H1 (cell line): Measurements from ENCODE around the gene NKTR. TPM values are rescaled to one million over a fixed set of nuclear protein-coding genes. Genes with fewer than 3 reads are reported as not detected.

ENCODE experiments used
- CTCF ChIA-PET: fragments of 300-600 bp; sonication (Branson Sonifier 250); formaldehyde crosslinking; loops from one replicate; lab custom pipeline; 2021; ENCODE audit not compliant: partially characterized antibody; lab: Charles Lee
- POLR2A ChIA-PET: fragments of 300-600 bp; sonication (Branson Sonifier 250); formaldehyde crosslinking; loops from one replicate; lab custom pipeline; 2021; ENCODE audit warnings: inconsistent platforms; ENCODE audit not compliant: partially characterized antibody; lab: Charles Lee
- DNase-seq, 2 experiments: peaks; one replicate each; pipeline versions ENCODE4 v3.0.0 to v3.0.0-alpha.2; 2010 to 2022; ENCODE audit warnings: low spot score in 2 of 2, low read depth in 1 of 2, mixed read lengths in 1 of 2
- FAIRE-seq: peaks from 2 replicates; lab custom pipeline; 2011; peaks lifted over from hg19 to GRCh38; lab: Jason Lieb, UNC
- H2AFZ ChIP-seq: 2 replicates; pipeline ENCODE4 v1.8.1; 2012; ENCODE audit warnings: low read length, inconsistent platforms
- H2AK5ac ChIP-seq: 2 replicates; pipeline ENCODE4 v1.6.1; 2013; ENCODE audit warnings: low read depth, low read length
- H2BK120ac ChIP-seq: replicated peaks from 2 replicates; pipeline ENCODE3; 2013; ENCODE audit warnings: low read depth, low read length, inconsistent platforms
- H2BK12ac ChIP-seq: 2 replicates; pipeline ENCODE4 v1.6.1; 2013; ENCODE audit warnings: low read depth, low read length
- H2BK15ac ChIP-seq: 2 replicates; pipeline ENCODE4 v1.6.1; 2013; ENCODE audit warnings: low read length
- H2BK20ac ChIP-seq: 2 replicates; pipeline ENCODE4 v1.6.1; 2013; ENCODE audit warnings: low read length
- H2BK5ac ChIP-seq: 2 replicates; pipeline ENCODE4 v1.6.1; 2013; ENCODE audit warnings: low read depth, low read length
- H3K14ac ChIP-seq: 2 replicates; pipeline ENCODE4 v1.6.1; 2013; ENCODE audit warnings: inconsistent platforms; ENCODE audit not compliant: insufficient read length
- H3K18ac ChIP-seq: 2 replicates; pipeline ENCODE4 v1.6.1; 2013; ENCODE audit warnings: low read length; ENCODE audit errors: extremely low read depth
- H3K23ac ChIP-seq: 2 replicates; pipeline ENCODE4 v1.6.1; 2013; ENCODE audit warnings: inconsistent platforms; ENCODE audit not compliant: insufficient read length
- H3K23me2 ChIP-seq: 2 replicates; pipeline ENCODE4 v1.6.1; 2013; ENCODE audit warnings: low read depth, low read length
- H3K27ac ChIP-seq: 2 replicates; pipeline ENCODE4 v1.6.1; 2011; ENCODE audit warnings: low read depth, low read length, inconsistent platforms
- H3K27me3 ChIP-seq, 4 experiments: replicated peaks in 1 of 4; 1 replicate in 1 of 4; 2 replicates in 3 of 4; pipeline versions ENCODE4 v1.6.1 to v1.8.1; 2011 to 2013; ENCODE audit warnings: low read length in 3 of 4, mild to moderate bottlenecking in 3 of 4, inconsistent platforms in 2 of 4, mixed read lengths in 2 of 4, moderate library complexity in 1 of 4; ENCODE audit not compliant: control insufficient read depth in 3 of 4, insufficient read depth in 3 of 4; ENCODE audit errors: extremely low read depth in 1 of 4
- H3K36me3 ChIP-seq, 4 experiments: 2 replicates each; pipeline versions ENCODE4 v1.6.1 to v1.8.1; 2011 to 2013; ENCODE audit warnings: mild to moderate bottlenecking in 4 of 4, low read length in 3 of 4, moderate library complexity in 2 of 4, control low read depth in 1 of 4, inconsistent platforms in 1 of 4; ENCODE audit not compliant: insufficient read depth in 4 of 4, control insufficient read depth in 2 of 4
- H3K4ac ChIP-seq: replicated peaks from 2 replicates; pipeline ENCODE3; 2013; ENCODE audit warnings: low read length, low read depth, mixed read lengths, inconsistent platforms; ENCODE audit not compliant: insufficient read length
- H3K4me1 ChIP-seq, 4 experiments: replicated peaks in 1 of 4; 1 replicate in 1 of 4; 2 replicates in 3 of 4; pipeline versions ENCODE4 v1.6.1 to v1.8.1; 2011 to 2013; ENCODE audit warnings: low read length in 3 of 4, inconsistent platforms in 2 of 4, mixed read lengths in 1 of 4; ENCODE audit not compliant: insufficient read depth in 4 of 4, control insufficient read depth in 3 of 4
- H3K4me2 ChIP-seq, 2 experiments: 2 replicates each; pipeline versions ENCODE4 v1.6.1 to v1.8.1; 2011 to 2013; ENCODE audit warnings: low read depth in 2 of 2, low read length in 2 of 2, control low read depth in 1 of 2, inconsistent platforms in 1 of 2, mild to moderate bottlenecking in 1 of 2; ENCODE audit not compliant: insufficient read depth in 1 of 2
- H3K4me3 ChIP-seq, 4 experiments: fragments of 200-600, 300-600 bp in 1 of 4; sonication (generic), shearing (Covaris generic), sonication (Bioruptor Twin) in 1 of 4; 2 replicates each; pipeline versions ENCODE4 v1.5.1 to v1.8.1; 2011 to 2016; ENCODE audit warnings: low read length in 4 of 4, low read depth in 3 of 4, control low read depth in 2 of 4, inconsistent platforms in 2 of 4, mild to moderate bottlenecking in 2 of 4, mixed read lengths in 1 of 4, moderate library complexity in 1 of 4; ENCODE audit not compliant: insufficient read depth in 2 of 4; ENCODE audit errors: extremely low read depth in 1 of 4
- H3K56ac ChIP-seq: replicated peaks from 2 replicates; pipeline ENCODE3; 2013; ENCODE audit warnings: low read depth, mild to moderate bottlenecking, mixed read lengths, low read length, inconsistent platforms; ENCODE audit not compliant: insufficient read length
- H3K79me1 ChIP-seq: 2 replicates; pipeline ENCODE4 v1.6.1; 2013; ENCODE audit warnings: low read depth, low read length, control low read depth
- H3K79me2 ChIP-seq, 2 experiments: 2 replicates each; pipeline versions ENCODE4 v1.6.1 to v1.8.1; 2012 to 2013; ENCODE audit warnings: low read length in 2 of 2, mild to moderate bottlenecking in 2 of 2, inconsistent platforms in 1 of 2; ENCODE audit not compliant: insufficient read depth in 2 of 2, control insufficient read depth in 1 of 2
- H3K9ac ChIP-seq, 4 experiments: replicated peaks in 1 of 4; 1 replicate in 1 of 4; 2 replicates in 3 of 4; pipeline versions ENCODE4 v1.6.1 to v1.8.1; 2011 to 2013; ENCODE audit warnings: low read depth in 3 of 4, low read length in 3 of 4, control low read depth in 2 of 4, mild to moderate bottlenecking in 2 of 4, moderate library complexity in 2 of 4, inconsistent platforms in 1 of 4; ENCODE audit errors: extremely low read depth in 1 of 4
- H3K9me3 ChIP-seq, 2 experiments: 2 replicates each; pipeline versions ENCODE4 v1.6.1 to v1.8.1; 2012 to 2013; ENCODE audit warnings: mild to moderate bottlenecking in 2 of 2, moderate library complexity in 2 of 2, control low read depth in 1 of 2, inconsistent platforms in 1 of 2, low read depth in 1 of 2, low read length in 1 of 2, mixed read lengths in 1 of 2; ENCODE audit not compliant: insufficient read depth in 2 of 2
- H4K20me1 ChIP-seq, 2 experiments: replicated peaks in 1 of 2; 2 replicates each; pipeline versions ENCODE3 to v1.8.1; 2011 to 2013; ENCODE audit warnings: inconsistent platforms in 2 of 2, low read length in 2 of 2, mild to moderate bottlenecking in 1 of 2; ENCODE audit not compliant: insufficient read depth in 2 of 2, control insufficient read depth in 1 of 2
- H4K5ac ChIP-seq: 2 replicates; pipeline ENCODE4 v1.6.1; 2013; ENCODE audit warnings: low read length, low read depth, mixed read lengths, inconsistent platforms; ENCODE audit not compliant: insufficient read length
- H4K8ac ChIP-seq: 2 replicates; pipeline ENCODE4 v1.8.0; 2013; ENCODE audit warnings: mild to moderate bottlenecking, moderate library complexity, low read length, inconsistent platforms; ENCODE audit not compliant: insufficient read depth; ENCODE audit errors: extremely low read depth
- H4K91ac ChIP-seq: replicated peaks from 2 replicates; pipeline ENCODE3; 2013; ENCODE audit warnings: low read length, mixed read lengths, inconsistent platforms; ENCODE audit not compliant: insufficient read length
- polyA plus RNA-seq, 7 experiments: library from polyadenylated mRNA; depleted of rRNA in 3 of 7; stranded (reverse) in 5 of 7; unstranded in 2 of 7; fragments of >200 nt in 5 of 7; fragments of 200-250 nt in 2 of 7; gene quantifications; 1 replicate in 5 of 7; 2 replicates in 1 of 7; 4 replicates in 1 of 7; pipeline versions ENCODE4 v1.2.1 to v1.2.3, GENCODE V29; 2011 to 2013; ENCODE audit warnings: missing spikeins in 2 of 7, mixed read lengths in 2 of 7
- total RNA-seq: library from RNA; stranded (reverse); fragmentation: NEBNext Ultra II Directional; extraction: Animal tissue kit (Norgen Biotek cat#: 25700); gene quantifications from 2 replicates; pipeline ENCODE4 v1.2.1, GENCODE V29; 2021
- TF ChIP-seq, protein P1 (sequence below): fragments of 300-600 bp; sonication (generic); IDR thresholded peaks from 2 replicates; pipeline ENCODE4 v1.7.1; 2012; ENCODE audit warnings: low read length, moderate library complexity, mild to moderate bottlenecking, inconsistent platforms; ENCODE audit not compliant: insufficient replicate concordance

NKTR gene
- total and polyA plus RNA-seq, 2 of the 8 experiments (the other 6 are each of a cell fraction or from before 2014, with no cell fraction given): 24.1 to 62.2 TPM

DNA sequence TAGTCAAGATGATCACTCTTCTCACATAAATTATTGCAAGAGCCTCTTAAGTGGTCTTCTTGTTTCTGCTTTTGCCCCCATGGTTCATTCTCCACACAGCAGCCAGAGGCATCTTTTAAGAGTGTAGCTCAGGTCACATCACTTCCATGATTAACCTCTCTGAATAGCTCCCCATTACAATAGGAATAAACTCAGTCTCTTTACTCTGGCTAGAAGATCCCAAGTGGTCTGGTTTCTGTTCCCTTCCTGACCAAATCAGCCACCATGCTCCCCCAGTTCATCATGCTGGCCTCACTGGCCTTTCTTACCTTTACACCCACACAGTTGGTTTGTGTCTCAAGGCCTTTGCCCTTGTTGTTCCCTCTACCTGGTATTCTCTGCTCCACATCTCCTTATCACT lies 93.9 kb downstream of the NKTR start:
- Histone ChIP-seq H2BK15ac (no peak overlapping the region), H3K9ac (no peak overlapping the region), H2AFZ (no peak overlapping the region), H2AK5ac (no peak overlapping the region), H3K23me2 (no peaks in the 10 kb centered on the region), H3K56ac (no peak overlapping the region), H2BK12ac (no peak overlapping the region), H3K9me3 (no peaks in the 10 kb centered on the region), H4K8ac (no peak overlapping the region), H3K4me1 (peaks cover 0 to 4% (median 3%) of the 10 kb centered on the region in 4 experiments; a peak in 4 of 7 replicates), H3K4ac (no peak overlapping the region), H4K5ac (no peak overlapping the region), H3K14ac (no peak overlapping the region), H2BK120ac (no peak overlapping the region), H4K20me1 (no peaks in the 10 kb centered on the region), H3K18ac (no peak overlapping the region), H3K79me1 (no peaks in the 10 kb centered on the region), H4K91ac (no peak overlapping the region), H3K4me2 (no peak overlapping the region), H3K79me2 (no peaks in the 10 kb centered on the region), H2BK5ac (no peak overlapping the region), H3K4me3 (no peak overlapping the region), H3K36me3 (no peaks in the 10 kb centered on the region), H3K27me3 (0 out of 7 replicates have a peak, but pooled peaks cover 0 to 2% (median 0%) of the 10 kb centered on the region in 4 experiments), H2BK20ac (no peak overlapping the region), H3K23ac (no peak overlapping the region), H3K27ac (no peak overlapping the region)
- POLR2A ChIA-PET: interaction anchor here (1.3 kb wide), 1 partner anchor 18 kb away, joined by 3 read pairs; no protein-coding TSS in a partner anchor
- DNase-seq (no peak), FAIRE-seq (no peak)
- CTCF ChIA-PET: interaction anchor here (0.6 to 1.4 kb wide), 4 partner anchors 9 to 62 kb away, joined by 3 to 4 read pairs (median 3); partner anchors contain the start of gene KLHL40
- TF ChIP-seq, protein P1, sequence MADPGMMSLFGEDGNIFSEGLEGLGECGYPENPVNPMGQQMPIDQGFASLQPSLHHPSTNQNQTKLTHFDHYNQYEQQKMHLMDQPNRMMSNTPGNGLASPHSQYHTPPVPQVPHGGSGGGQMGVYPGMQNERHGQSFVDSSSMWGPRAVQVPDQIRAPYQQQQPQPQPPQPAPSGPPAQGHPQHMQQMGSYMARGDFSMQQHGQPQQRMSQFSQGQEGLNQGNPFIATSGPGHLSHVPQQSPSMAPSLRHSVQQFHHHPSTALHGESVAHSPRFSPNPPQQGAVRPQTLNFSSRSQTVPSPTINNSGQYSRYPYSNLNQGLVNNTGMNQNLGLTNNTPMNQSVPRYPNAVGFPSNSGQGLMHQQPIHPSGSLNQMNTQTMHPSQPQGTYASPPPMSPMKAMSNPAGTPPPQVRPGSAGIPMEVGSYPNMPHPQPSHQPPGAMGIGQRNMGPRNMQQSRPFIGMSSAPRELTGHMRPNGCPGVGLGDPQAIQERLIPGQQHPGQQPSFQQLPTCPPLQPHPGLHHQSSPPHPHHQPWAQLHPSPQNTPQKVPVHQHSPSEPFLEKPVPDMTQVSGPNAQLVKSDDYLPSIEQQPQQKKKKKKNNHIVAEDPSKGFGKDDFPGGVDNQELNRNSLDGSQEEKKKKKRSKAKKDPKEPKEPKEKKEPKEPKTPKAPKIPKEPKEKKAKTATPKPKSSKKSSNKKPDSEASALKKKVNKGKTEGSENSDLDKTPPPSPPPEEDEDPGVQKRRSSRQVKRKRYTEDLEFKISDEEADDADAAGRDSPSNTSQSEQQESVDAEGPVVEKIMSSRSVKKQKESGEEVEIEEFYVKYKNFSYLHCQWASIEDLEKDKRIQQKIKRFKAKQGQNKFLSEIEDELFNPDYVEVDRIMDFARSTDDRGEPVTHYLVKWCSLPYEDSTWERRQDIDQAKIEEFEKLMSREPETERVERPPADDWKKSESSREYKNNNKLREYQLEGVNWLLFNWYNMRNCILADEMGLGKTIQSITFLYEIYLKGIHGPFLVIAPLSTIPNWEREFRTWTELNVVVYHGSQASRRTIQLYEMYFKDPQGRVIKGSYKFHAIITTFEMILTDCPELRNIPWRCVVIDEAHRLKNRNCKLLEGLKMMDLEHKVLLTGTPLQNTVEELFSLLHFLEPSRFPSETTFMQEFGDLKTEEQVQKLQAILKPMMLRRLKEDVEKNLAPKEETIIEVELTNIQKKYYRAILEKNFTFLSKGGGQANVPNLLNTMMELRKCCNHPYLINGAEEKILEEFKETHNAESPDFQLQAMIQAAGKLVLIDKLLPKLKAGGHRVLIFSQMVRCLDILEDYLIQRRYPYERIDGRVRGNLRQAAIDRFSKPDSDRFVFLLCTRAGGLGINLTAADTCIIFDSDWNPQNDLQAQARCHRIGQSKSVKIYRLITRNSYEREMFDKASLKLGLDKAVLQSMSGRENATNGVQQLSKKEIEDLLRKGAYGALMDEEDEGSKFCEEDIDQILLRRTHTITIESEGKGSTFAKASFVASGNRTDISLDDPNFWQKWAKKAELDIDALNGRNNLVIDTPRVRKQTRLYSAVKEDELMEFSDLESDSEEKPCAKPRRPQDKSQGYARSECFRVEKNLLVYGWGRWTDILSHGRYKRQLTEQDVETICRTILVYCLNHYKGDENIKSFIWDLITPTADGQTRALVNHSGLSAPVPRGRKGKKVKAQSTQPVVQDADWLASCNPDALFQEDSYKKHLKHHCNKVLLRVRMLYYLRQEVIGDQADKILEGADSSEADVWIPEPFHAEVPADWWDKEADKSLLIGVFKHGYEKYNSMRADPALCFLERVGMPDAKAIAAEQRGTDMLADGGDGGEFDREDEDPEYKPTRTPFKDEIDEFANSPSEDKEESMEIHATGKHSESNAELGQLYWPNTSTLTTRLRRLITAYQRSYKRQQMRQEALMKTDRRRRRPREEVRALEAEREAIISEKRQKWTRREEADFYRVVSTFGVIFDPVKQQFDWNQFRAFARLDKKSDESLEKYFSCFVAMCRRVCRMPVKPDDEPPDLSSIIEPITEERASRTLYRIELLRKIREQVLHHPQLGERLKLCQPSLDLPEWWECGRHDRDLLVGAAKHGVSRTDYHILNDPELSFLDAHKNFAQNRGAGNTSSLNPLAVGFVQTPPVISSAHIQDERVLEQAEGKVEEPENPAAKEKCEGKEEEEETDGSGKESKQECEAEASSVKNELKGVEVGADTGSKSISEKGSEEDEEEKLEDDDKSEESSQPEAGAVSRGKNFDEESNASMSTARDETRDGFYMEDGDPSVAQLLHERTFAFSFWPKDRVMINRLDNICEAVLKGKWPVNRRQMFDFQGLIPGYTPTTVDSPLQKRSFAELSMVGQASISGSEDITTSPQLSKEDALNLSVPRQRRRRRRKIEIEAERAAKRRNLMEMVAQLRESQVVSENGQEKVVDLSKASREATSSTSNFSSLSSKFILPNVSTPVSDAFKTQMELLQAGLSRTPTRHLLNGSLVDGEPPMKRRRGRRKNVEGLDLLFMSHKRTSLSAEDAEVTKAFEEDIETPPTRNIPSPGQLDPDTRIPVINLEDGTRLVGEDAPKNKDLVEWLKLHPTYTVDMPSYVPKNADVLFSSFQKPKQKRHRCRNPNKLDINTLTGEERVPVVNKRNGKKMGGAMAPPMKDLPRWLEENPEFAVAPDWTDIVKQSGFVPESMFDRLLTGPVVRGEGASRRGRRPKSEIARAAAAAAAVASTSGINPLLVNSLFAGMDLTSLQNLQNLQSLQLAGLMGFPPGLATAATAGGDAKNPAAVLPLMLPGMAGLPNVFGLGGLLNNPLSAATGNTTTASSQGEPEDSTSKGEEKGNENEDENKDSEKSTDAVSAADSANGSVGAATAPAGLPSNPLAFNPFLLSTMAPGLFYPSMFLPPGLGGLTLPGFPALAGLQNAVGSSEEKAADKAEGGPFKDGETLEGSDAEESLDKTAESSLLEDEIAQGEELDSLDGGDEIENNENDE: no peak
